RWPE1 (cell line): Measurements from ENCODE around the gene RIC3.
A peak's percentile ranks its signal among the peaks of the same experiment; 100 is the strongest.

Experiments
- CTCF ChIA-PET: fragments of 350-600 bp; sonication (Branson Sonifier 250); formaldehyde crosslinking; extraction: SDS; loops from one replicate; lab custom pipeline; 2021; lab: Yijun Ruan, JAX
- POLR2A ChIA-PET: fragments of 400-600 bp; formaldehyde crosslinking; extraction: SDS; loops from one replicate; lab custom pipeline; 2020; ENCODE audit warnings: antibody characterized with exemption; ENCODE audit not compliant: low non-redundant PET; lab: Yijun Ruan, JAX
- DNase-seq: peaks from one replicate; pipeline ENCODE4 v3.0.0; 2012; ENCODE audit warnings: low spot score
- H3K27ac ChIP-seq: fragments of 450-650 bp; 2 replicates; pipeline ENCODE4 v1.5.1; 2017
- TF ChIP-seq, protein P1 (sequence below): fragments of 450-650 bp; conservative IDR thresholded peaks from 2 replicates; pipeline ENCODE4 v1.5.1; 2017; ENCODE audit warnings: low read depth, mild to moderate bottlenecking

RIC3 gene

DNA sequence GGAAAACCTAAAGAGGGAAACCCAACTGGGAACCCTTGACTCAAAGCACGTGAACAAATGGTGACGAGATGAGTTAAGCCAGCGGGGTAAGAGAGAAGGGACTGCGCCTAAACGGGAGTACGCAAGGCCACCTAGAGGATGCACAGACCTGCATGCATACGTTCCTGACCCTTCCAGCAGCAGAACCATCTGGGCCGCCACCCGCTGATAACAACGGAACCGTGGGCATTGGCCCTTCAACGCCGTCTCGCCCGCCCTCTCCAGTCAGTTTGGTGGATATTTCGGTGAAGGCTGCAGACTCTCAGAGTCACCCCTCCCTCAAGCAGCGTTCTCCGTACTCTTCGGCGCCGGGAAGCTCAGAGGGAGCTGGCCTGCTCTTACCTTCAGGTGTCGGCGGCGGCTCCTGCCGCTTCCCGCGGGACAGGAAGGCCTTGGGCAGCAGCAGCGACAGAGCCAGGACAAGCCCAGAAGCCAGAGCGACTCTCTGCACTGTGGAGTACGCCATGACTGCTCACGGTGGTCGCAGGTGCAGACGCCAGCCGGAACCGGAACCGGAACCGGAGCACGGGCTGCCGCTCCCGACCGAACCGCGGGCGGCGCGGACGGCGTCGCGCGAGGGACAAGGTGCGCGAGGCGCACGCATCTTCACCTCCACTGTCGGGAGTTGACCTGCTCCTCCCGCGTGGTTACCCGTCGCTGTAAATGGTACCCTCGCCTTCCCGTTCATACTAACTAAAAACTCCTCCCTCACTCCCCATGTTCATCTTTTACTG lies at the start of gene RIC3:
TSS of gene RIC3 (minus strand) at position 541 of the 773 bp plus-strand sequence. CDS start at position 505, 36 bp downstream.
- TF ChIP-seq, protein P1, sequence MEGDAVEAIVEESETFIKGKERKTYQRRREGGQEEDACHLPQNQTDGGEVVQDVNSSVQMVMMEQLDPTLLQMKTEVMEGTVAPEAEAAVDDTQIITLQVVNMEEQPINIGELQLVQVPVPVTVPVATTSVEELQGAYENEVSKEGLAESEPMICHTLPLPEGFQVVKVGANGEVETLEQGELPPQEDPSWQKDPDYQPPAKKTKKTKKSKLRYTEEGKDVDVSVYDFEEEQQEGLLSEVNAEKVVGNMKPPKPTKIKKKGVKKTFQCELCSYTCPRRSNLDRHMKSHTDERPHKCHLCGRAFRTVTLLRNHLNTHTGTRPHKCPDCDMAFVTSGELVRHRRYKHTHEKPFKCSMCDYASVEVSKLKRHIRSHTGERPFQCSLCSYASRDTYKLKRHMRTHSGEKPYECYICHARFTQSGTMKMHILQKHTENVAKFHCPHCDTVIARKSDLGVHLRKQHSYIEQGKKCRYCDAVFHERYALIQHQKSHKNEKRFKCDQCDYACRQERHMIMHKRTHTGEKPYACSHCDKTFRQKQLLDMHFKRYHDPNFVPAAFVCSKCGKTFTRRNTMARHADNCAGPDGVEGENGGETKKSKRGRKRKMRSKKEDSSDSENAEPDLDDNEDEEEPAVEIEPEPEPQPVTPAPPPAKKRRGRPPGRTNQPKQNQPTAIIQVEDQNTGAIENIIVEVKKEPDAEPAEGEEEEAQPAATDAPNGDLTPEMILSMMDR = no peak
- CTCF ChIA-PET = no interaction called here
- DNase-seq = no peak
- POLR2A ChIA-PET = no interaction called here
- no peak within 1 kb of the TSS for H3K27ac ChIP-seq

GRCh38 chr11:8218409-8218808 lies 49.6 kb upstream of the RIC3 start:
- ChIA-PET POLR2A (no interaction called here), CTCF (interaction anchor here (0.5 to 0.8 kb wide), 2 partner anchors 87 to 104 kb away, joined by 3 to 4 read pairs; no protein-coding TSS in a partner anchor)
- TF ChIP-seq, protein P1 = no peak
- no peak for DNase-seq
- no peak overlapping the region for H3K27ac ChIP-seq

DNA sequence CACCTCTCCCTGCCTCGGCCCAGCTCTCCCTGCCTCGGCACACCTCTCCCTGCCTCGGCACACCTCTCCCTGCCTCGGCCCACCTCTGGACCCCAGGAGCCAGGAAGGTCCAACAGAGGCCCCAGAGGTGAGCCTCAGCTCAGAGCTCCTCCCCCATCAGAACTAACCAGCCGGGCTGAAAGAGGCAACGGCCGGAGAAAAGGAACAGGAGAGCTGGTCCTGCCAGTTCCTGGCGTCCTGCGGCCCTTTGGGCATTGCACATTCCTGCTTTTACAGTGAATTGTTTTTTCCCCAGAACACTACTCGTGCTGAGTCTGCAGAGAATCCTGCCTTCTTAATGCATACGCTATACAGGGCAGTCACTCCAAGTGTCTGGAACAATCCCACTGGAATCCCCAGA lies 49.1 kb upstream of the RIC3 start:
- ChIA-PET POLR2A (no interaction called here), CTCF (interaction anchor here (0.5 to 0.8 kb wide), 4 partner anchors 87 to 444 kb away, joined by 3 to 4 read pairs (median 3); no protein-coding TSS in a partner anchor)
- TF ChIP-seq, protein P1 = no peak

GRCh38 chr11:8217136-8217535 lies 48.3 kb upstream of the RIC3 start:
- no peak overlapping the region for H3K27ac ChIP-seq
- TF ChIP-seq, protein P1 = no peak
- ChIA-PET POLR2A (no interaction called here), CTCF (interaction anchor here (0.6 kb wide), 2 partner anchors 140 to 445 kb away, joined by 3 read pairs; no protein-coding TSS in a partner anchor)
- DNase-seq = no peak

More for the DNA sequence above, 49.1 kb upstream of the RIC3 start:
- no peak for DNase-seq
- H3K27ac ChIP-seq = no peak overlapping the region

DNA sequence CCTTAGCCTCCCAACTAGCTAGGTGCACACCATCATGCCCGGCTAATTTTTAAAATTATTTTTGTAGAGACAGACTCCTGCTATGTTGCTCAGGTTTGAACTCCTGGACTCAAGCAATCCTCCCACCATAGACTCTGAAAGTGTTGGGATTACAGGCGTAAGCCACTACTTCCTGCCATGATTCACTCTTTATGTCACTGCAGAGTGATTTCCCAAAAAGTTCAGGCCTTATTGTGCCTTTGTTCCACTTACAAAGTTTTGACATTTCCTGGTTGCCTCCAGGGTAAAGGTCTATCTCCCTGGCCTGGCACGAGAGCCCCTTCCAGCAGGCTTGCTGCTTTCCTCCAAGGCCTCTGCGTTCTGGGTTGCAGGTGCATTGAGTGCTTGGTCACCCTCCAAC lies 44.6 kb upstream of the RIC3 start:
- no peak for DNase-seq
- ChIA-PET POLR2A (no interaction called here), CTCF (no interaction called here)
- H3K27ac ChIP-seq = no peak overlapping the region
- TF ChIP-seq, protein P1 = no peak

DNA sequence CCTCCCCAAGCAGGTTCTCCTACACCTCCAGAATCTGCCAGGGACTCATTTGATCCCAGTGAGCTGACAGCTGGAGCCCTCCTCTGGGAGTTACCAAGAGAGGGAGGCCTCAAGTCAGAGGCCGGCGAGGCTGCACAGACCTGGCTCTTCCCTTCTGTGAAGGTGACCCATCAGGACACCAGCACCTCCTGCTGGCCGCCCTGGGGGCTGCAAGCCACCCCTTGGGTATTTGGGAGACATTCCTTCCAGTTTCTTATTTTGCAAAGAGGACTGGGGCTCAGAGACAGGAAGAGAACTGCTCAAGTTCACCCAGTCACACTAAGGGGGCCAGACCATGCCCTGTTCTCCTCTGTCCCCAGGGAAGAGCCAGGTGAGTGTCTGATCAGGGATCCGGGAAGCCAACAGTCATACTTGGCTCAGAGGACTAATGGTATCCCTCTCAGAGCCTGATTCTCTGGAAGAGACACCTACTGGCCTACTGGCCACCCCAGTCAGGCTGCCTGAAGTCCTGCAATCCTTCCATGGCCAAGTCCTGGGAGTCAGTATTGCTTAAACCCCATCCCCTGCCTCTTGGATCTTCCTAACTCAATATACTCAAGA lies 40.5 kb upstream of the RIC3 start:
- TF ChIP-seq, protein P1 = 0 out of 2 replicates have a peak, but pooled peaks have one; percentile 10
- POLR2A ChIA-PET = no interaction called here
- DNase-seq = no peak
- no peak overlapping the region for H3K27ac ChIP-seq
- CTCF ChIA-PET = no interaction called here
